GM12878 (cell line): ENCODE data around the gene KRTAP10-6.

Experiments used
- CREM ChIP-seq: IDR thresholded peaks from 2 replicates; pipeline ENCODE4 v1.6.1; 2014; ENCODE audit warnings: antibody characterized with exemption, low read depth
- EP300 ChIP-seq, 2 experiments: fragments of 150-350 bp in 1 of 2; IDR thresholded peaks; 2 replicates each; pipeline ENCODE4 v1.6.1; 2011 to 2012; ENCODE audit warnings: low read depth in 2 of 2, low read length in 2 of 2, borderline replicate concordance in 1 of 2, improper control_type of control experiment in 1 of 2, inconsistent platforms in 1 of 2; ENCODE audit not compliant: control insufficient read depth in 1 of 2
- EZH2 ChIP-seq: IDR thresholded peaks from 2 replicates; pipeline ENCODE4 v1.6.1; 2012; ENCODE audit warnings: low read depth, mild to moderate bottlenecking, control low read depth, inconsistent platforms, low read length, borderline replicate concordance; ENCODE audit not compliant: control insufficient read depth
- FOXM1 ChIP-seq: IDR thresholded peaks from 2 replicates; pipeline ENCODE4 v1.6.1; 2012; ENCODE audit warnings: low read depth, mild to moderate bottlenecking, inconsistent platforms, low read length, moderate library complexity
- JUNB ChIP-seq: IDR thresholded peaks from 2 replicates; pipeline ENCODE4 v1.6.1; 2016; ENCODE audit warnings: antibody characterized with exemption, mild to moderate bottlenecking
- NKRF ChIP-seq: fragments of 450-650 bp; conservative IDR thresholded peaks from 2 replicates; pipeline ENCODE4 v1.6.1; 2017; ENCODE audit warnings: mild to moderate bottlenecking, moderate library complexity
- NR2F1 ChIP-seq: fragments of 450-650 bp; conservative IDR thresholded peaks from 2 replicates; pipeline ENCODE4 v1.6.1; 2017; ENCODE audit warnings: mild to moderate bottlenecking
- TF ChIP-seq, protein P1 (sequence below): fragments of 150-350 bp; IDR thresholded peaks from 2 replicates; pipeline ENCODE4 v1.6.1; 2014; ENCODE audit warnings: mild to moderate bottlenecking, low read depth, low read length
- TF ChIP-seq, protein P2 (sequence below), 3 experiments: IDR thresholded peaks in 2 of 3; conservative IDR thresholded peaks in 1 of 3; 2 replicates each; pipeline ENCODE4 v1.5.1; 2011; ENCODE audit warnings: low read depth in 3 of 3, low read length in 3 of 3, mild to moderate bottlenecking in 3 of 3, control low read depth in 2 of 3, moderate library complexity in 2 of 3, inconsistent platforms in 1 of 3, mixed read lengths in 1 of 3; ENCODE audit not compliant: control insufficient read depth in 2 of 3, insufficient read depth in 1 of 3; ENCODE audit errors: extremely low read depth in 1 of 3

DNA sequence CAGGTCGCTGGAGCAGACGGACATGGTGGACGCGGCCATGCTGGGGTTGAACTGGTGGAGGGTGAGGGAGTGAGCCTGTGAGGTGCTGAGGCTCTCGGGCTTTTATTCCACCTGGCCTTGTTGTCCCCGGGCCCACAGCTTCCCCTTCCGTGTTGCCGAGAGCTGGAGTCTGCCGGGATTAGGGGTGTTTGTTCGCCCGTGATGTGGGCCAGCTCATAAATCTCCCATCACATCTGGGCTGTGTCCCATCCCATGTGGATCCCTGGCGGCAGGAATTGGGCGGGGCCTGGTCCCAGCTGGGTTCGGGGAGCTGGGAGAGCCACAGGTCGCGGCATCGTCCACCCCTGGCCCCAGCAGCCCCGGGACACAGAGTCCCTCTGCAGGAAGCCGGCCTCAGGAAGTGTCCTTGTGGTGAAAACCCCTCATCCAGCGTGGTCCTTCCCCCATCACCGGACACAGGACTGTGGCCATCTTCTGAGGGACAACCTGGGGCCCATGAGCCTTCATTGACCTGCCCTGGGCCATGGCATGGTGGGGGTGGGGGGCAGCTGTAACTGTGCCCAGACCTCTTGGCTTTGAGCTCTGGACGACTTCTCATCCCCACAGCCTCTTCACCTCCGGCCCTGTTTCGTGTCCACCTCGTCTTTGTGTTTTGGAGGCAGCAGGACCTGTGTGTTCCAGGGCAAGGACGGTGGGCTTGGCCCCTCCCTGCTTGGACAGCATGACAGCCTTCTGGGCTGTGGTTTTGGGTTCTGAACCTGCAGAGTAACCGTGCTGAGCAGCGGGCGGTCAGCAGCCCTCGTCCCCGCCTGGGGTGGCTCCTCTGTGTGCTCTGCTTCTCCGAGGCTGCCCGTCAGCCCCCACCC, at the start of gene KRTAP10-6:
- no peak for TF ChIP-seq NR2F1
- no peak for TF ChIP-seq JUNB
- TF ChIP-seq EP300 (IDR thresholded peaks at IDR 0.05; ENCODE audit: borderline replicate concordance in 1 of 2, control insufficient read depth in 1 of 2, low read depth in 2 of 2, low read length in 2 of 2) = no peak
- TF ChIP-seq, protein P1, sequence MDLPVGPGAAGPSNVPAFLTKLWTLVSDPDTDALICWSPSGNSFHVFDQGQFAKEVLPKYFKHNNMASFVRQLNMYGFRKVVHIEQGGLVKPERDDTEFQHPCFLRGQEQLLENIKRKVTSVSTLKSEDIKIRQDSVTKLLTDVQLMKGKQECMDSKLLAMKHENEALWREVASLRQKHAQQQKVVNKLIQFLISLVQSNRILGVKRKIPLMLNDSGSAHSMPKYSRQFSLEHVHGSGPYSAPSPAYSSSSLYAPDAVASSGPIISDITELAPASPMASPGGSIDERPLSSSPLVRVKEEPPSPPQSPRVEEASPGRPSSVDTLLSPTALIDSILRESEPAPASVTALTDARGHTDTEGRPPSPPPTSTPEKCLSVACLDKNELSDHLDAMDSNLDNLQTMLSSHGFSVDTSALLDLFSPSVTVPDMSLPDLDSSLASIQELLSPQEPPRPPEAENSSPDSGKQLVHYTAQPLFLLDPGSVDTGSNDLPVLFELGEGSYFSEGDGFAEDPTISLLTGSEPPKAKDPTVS = no peak
- TF ChIP-seq CREM = no peak
- no peak for TF ChIP-seq EZH2
- TF ChIP-seq, protein P2, sequence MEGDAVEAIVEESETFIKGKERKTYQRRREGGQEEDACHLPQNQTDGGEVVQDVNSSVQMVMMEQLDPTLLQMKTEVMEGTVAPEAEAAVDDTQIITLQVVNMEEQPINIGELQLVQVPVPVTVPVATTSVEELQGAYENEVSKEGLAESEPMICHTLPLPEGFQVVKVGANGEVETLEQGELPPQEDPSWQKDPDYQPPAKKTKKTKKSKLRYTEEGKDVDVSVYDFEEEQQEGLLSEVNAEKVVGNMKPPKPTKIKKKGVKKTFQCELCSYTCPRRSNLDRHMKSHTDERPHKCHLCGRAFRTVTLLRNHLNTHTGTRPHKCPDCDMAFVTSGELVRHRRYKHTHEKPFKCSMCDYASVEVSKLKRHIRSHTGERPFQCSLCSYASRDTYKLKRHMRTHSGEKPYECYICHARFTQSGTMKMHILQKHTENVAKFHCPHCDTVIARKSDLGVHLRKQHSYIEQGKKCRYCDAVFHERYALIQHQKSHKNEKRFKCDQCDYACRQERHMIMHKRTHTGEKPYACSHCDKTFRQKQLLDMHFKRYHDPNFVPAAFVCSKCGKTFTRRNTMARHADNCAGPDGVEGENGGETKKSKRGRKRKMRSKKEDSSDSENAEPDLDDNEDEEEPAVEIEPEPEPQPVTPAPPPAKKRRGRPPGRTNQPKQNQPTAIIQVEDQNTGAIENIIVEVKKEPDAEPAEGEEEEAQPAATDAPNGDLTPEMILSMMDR (IDR thresholded peaks at IDR 0.05 in 2 of 3, conservative IDR thresholded peaks at IDR 0.05 in 1 of 3; ENCODE audit: control insufficient read depth in 2 of 3, extremely low read depth in 1 of 3, insufficient read depth in 1 of 3, low read depth in 3 of 3, low read length in 3 of 3) = no peak
- TF ChIP-seq FOXM1 = no peak
- TF ChIP-seq NKRF = no peak
